Subcutaneous abdominal adipose tissue (tissue), 5 donors: ENCODE measurements around the gene ZNF202.
A peak's percentile ranks its signal among the peaks of the same experiment; 100 is the strongest.

Experiments
- H3K27ac ChIP-seq: one replicate; pipeline ENCODE4 v1.7.0; 2013; ENCODE audit warnings: low read depth, mild to moderate bottlenecking, inconsistent platforms, low read length, moderate library complexity
- H3K27me3 ChIP-seq, 5 donors: one replicate each; pipeline ENCODE4 v1.7.0; 2013; ENCODE audit warnings: low read length in 5 of 5, inconsistent platforms in 1 of 5; ENCODE audit not compliant: control insufficient read depth in 5 of 5, insufficient read depth in 4 of 5
- H3K36me3 ChIP-seq, 5 donors: one replicate each; pipeline ENCODE4 v1.7.0; 2013; ENCODE audit warnings: low read length in 5 of 5; ENCODE audit not compliant: control insufficient read depth in 5 of 5, insufficient read depth in 5 of 5
- H3K4me1 ChIP-seq, 5 donors: one replicate each; pipeline ENCODE4 v1.7.0; 2013; ENCODE audit warnings: low read length in 5 of 5, mild to moderate bottlenecking in 3 of 5, moderate library complexity in 1 of 5; ENCODE audit not compliant: control insufficient read depth in 5 of 5, insufficient read depth in 5 of 5
- H3K4me3 ChIP-seq, 5 donors: one replicate each; pipeline ENCODE4 v1.7.0; 2013; ENCODE audit warnings: low read length in 5 of 5, low read depth in 1 of 5
- H3K9ac ChIP-seq, 5 donors: one replicate each; pipeline ENCODE4 v1.7.0; 2013; ENCODE audit warnings: low read length in 5 of 5, mild to moderate bottlenecking in 4 of 5, moderate library complexity in 3 of 5
- H3K9me3 ChIP-seq, 5 donors: one replicate each; pipeline ENCODE4 v1.7.0; 2013; ENCODE audit warnings: low read length in 5 of 5; ENCODE audit not compliant: control insufficient read depth in 5 of 5
- donor health status: healthy.
- donor health status: healthy.
- donor health status: healthy.
- donor health status: healthy.
- donor health status: healthy.

The ZNF202 gene

DNA sequence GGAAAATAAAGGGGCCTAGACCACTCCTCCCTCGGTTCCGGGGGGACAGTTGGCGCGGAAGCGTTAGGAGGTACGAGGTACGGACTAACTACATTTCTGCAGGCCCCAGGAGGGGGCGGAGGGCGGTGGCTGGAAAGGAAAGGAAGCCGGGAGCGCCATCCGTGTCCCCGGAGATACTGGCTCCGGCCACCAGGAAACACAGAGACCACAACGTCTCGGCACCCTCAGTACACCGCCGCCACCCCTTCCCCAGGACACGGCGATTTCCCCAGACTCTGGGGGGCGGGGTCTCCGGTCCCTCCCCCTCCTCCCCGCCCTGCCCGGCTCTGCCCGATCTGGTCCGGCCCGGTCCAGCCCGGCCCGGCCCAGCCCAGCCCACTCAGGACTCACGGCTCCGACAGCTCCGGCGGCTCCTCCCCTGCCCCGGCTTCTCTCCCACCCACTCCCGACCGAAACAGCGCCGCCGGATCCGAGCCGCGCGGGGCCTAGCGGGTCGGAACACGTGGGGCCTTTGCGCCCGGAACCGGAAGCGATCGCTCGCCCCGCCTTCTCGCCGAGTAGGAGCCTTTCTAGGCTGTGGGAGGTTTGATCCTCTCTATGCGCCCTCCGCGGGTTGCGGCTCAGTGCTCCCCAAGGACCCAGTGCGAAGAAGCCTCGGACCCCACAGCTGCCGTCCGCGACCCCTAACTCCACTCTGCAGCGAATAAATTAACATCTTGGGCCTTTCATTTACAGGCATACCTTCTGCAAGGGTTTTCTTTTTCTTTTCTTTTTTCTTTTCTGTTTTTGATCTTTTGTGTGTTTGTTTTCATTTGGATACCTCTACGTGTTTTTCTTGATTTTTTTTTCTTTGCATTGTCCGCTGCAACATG is at the start of gene ZNF202:
Gene ZNF202 (minus strand): TSS at position 502 of the 872 bp plus-strand sequence. CDS start 10,772 bp downstream, outside the sequence.
- Histone ChIP-seq H3K4me3 (peak within 1 kb of the TSS; percentile 89 to 96 (median 91)), H3K27ac (peak within 1 kb of the TSS; percentile 68), H3K4me1 (peaks cover 0 to 26% (median 21%) of the 10 kb centered on the region in 5 donors), H3K9ac (peak within 1 kb of the TSS; percentile 75 to 97 (median 95)), H3K27me3 (peaks cover 0 to 4% (median 0%) of the 10 kb centered on the region in 5 donors), H3K9me3 (no peaks in the 10 kb centered on the region), H3K36me3 (peaks cover 0 to 10% (median 5%) of the 10 kb centered on the region in 5 donors)

DNA sequence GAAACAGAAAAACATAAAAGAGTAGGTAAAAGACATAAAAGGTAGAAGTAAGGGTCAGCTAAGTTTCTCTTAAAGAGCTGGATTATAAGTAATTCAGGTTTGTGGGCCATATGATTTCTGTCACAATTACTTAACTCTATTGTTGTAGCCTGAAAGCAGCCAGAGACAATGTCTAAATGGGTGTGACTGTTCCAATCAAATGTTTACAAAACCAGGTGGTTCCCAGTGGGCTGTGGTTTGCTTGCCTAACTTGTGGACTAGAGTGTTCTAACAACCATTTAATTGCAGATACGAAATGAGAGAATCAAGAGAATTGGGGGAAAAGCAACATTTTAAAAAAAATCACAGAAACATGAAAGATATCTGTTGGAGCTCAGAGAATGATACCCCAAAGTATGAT is 42.1 kb upstream of the ZNF202 start:
- Histone ChIP-seq H3K4me1 (no peaks in the 10 kb centered on the region), H3K27me3 (peaks cover 0 to under 1% (median 0%) of the 10 kb centered on the region in 5 donors), H3K36me3 (no peaks in the 10 kb centered on the region), H3K27ac (no peak overlapping the region), H3K9me3 (no peaks in the 10 kb centered on the region), H3K9ac (no peak overlapping the region), H3K4me3 (no peak overlapping the region)

DNA sequence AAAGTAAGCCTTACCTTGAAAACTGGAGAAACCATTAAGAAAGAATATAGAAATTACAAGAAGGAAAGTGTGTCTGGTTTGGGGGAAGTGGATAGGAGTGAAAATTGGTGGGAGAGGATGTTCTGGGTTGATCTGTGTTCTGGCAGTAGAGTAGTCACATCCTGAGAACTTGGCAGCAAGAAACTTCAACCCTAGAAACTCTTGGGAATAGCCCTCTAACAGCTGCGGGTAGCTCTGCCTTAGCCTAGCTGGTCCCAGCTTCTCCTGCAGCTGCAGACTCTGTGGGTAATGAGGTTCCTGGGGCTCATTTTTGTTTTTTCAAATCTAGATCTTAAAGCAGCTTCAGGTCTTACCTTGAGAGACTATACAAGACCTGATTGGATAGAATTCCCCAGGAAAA is 37.1 kb upstream of the ZNF202 start:
- Histone ChIP-seq H3K4me3 (no peak overlapping the region), H3K9ac (no peak overlapping the region), H3K27ac (no peak overlapping the region), H3K36me3 (no peaks in the 10 kb centered on the region), H3K4me1 (no peaks in the 10 kb centered on the region), H3K27me3 (peaks cover 0 to 2% (median 0%) of the 10 kb centered on the region in 5 donors), H3K9me3 (no peaks in the 10 kb centered on the region)

DNA sequence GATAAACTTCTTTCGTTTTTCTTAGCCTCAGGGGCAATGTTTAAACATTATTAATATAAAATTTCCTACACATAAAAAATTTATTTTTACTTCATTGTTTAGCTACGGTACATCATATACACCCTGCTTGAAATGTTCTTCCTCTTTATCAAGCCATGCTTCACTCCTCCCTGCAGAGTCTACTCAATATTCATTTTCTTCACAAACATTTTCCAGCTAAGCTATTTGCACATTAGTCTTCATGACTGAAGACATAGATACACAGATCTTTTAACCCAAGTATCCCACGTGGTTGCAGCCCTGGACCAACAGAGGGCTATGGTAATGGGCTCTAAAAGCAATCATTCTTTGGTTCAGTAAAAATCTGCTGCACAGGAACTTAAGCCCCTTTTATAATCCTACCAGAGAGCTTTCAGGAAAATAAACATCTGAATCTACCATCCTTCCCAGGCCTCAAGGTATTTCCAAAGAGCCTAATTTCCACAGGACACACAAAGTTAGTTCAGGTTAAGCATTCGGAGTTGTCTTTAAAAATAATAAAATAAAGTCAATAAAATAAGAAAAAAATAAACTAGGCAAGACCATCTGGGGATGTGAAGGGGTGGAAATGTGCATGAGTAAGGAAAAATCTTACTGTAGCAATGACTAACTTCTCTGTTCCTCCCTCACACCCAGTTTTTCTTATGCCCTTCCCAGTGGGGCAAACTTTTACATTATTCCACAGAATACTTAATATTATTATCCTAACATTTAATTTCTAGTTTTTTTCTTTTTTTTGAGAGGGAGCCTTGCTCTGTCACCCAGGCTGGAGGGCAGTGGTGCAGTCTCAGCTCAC is 34.5 kb upstream of the ZNF202 start:
- Histone ChIP-seq H3K9ac (no peak overlapping the region), H3K4me3 (no peak overlapping the region), H3K27ac (no peak overlapping the region), H3K9me3 (no peaks in the 10 kb centered on the region), H3K27me3 (peaks cover 0 to 2% (median 0%) of the 10 kb centered on the region in 5 donors), H3K4me1 (no peaks in the 10 kb centered on the region), H3K36me3 (no peaks in the 10 kb centered on the region)

DNA sequence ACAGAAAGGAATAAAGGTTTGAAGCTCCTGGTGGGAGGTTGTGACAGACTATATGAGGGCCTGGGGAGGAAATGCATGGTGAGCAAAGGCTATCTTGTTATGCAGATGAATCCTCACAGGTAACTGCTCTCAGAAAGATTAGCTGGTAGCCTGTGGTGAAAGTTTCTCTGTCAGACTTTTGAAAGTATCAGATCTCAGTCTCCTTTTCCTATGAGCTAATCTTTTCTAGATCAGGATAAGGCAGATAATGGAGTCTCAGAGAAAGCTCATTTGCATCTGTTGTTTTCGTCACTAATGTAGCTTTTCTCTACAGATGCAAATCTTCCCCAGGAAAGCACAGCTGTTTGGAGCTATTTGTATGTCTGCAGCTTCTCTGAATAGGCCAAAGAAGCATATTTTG is 33.8 kb upstream of the ZNF202 start:
- no peak overlapping the region for H3K9ac ChIP-seq

DNA sequence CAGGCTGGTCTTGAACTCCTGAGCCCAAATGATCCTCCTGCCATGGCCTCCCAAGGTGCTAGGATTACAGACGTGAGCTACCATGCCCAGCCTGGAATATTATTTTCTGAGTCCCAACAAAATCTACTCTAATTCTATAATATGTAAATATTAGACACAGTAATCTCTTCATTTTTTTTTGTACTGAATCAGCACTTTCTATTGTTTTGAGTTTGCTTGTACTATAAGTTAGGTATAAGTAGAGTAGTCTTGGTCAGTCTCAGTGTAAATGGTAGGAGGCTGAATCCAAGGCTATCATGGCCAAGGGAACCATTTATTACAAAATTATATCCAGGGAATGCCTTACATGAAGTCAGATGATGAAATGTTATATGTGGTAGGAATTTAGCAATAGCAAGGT is 32.5 kb upstream of the ZNF202 start:
- Histone ChIP-seq H3K9me3 (no peaks in the 10 kb centered on the region), H3K36me3 (no peaks in the 10 kb centered on the region), H3K27ac (no peak overlapping the region), H3K27me3 (peaks cover 0 to 2% (median 0%) of the 10 kb centered on the region in 5 donors), H3K9ac (no peak overlapping the region), H3K4me1 (no peaks in the 10 kb centered on the region), H3K4me3 (no peak overlapping the region)

More for the DNA sequence above, 33.8 kb upstream of the ZNF202 start:
- no peak overlapping the region for H3K4me3 ChIP-seq
- peaks cover 0 to 2% (median 0%) of the 10 kb centered on the region in 5 donors for H3K27me3 ChIP-seq
- H3K4me1 ChIP-seq, result no peaks in the 10 kb centered on the region
- no peaks in the 10 kb centered on the region for H3K36me3 ChIP-seq
- no peak overlapping the region for H3K27ac ChIP-seq
- no peaks in the 10 kb centered on the region for H3K9me3 ChIP-seq

DNA sequence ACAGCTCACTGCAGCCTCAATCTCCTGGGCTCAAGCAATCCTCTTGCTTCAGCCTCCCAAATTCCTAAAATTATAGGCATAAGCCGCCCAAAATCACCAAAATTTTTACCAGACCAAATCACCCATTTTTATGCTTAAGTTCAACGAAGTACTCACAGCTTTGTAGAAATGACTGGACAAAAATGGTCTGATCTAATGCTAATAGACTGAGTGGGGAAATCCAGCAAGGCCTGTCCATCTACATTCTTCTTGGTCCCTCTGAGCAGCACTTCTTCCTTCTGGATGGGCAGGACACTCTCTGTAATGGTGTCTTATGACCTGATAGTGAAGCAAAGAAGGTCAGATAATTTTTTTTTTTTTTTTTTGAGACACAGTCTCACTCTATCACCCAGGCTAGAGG is 31.6 kb upstream of the ZNF202 start:
- H3K36me3 ChIP-seq, result no peaks in the 10 kb centered on the region

DNA sequence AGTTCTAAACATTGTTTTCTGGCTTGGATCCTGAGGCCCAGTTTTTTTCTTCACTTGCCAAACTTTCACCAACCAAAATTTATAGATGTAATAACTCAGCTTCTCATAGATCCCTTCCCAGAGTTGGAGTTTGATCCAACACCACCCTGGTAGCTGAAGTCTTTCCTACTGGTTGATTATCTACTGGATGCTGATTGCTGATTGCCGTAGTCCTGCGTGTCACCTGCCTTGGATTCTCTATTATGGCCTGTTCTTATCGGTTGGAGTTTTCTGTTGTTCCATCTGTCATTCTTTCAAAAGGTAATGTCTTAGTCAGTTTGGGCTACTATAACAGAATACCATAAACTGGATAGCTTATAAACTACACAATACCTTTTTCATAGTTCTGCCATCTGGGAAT is 30.2 kb upstream of the ZNF202 start:
- H3K36me3 ChIP-seq, result no peaks in the 10 kb centered on the region
- no peaks in the 10 kb centered on the region for H3K4me1 ChIP-seq
- no peaks in the 10 kb centered on the region for H3K9me3 ChIP-seq
- H3K27me3 ChIP-seq, result no peaks in the 10 kb centered on the region
- H3K4me3 ChIP-seq, result no peak overlapping the region
- H3K27ac ChIP-seq, result no peak overlapping the region
- H3K9ac ChIP-seq, result no peak overlapping the region

More for the DNA sequence above, 31.6 kb upstream of the ZNF202 start:
- Histone ChIP-seq H3K9me3 (no peaks in the 10 kb centered on the region), H3K27ac (no peak overlapping the region), H3K27me3 (no peaks in the 10 kb centered on the region), H3K4me3 (no peak overlapping the region), H3K4me1 (no peaks in the 10 kb centered on the region), H3K9ac (no peak overlapping the region)

DNA sequence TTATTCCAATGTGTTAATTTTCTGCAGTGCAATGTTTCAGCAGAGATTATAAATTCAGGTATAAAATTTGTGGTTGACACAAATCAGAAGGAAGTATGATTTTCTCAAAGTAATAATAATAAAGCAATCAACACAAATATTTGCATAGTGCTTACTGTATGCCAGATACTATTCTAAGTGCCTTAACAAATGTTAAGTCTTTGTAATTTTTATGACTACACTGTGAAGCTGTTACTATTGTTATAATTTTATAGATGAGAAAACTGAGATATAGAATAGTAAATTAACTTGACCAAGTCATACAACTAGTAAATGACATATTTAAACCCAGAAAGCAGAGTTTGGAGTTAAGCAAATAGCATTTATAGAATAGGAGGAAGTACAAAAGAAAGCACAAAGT is 29.3 kb upstream of the ZNF202 start:
- no peak overlapping the region for H3K9ac ChIP-seq
- no peaks in the 10 kb centered on the region for H3K27me3 ChIP-seq
- no peaks in the 10 kb centered on the region for H3K4me1 ChIP-seq
- H3K9me3 ChIP-seq, result no peaks in the 10 kb centered on the region
- H3K27ac ChIP-seq, result no peak overlapping the region
- no peak overlapping the region for H3K4me3 ChIP-seq
- H3K36me3 ChIP-seq, result no peaks in the 10 kb centered on the region

DNA sequence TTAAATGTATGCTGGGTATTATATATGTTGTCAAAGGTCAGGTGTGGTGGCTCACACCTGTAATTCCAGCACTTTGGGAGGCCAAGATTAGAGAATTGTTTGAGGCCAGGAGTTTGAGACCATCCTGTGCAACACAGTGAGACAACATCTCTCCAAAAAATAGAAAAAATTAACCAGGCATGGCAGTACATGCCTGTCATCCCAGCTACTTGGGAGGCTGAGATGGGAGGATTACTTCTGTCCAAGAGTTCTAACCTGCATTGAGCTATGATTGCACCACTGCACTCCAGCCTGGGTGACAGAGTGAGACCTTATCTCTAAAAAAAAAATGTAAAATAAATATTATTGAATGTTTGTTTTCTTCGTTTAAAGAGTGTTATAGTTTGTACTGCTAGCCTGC is 24.1 kb upstream of the ZNF202 start:
- Histone ChIP-seq H3K4me1 (no peaks in the 10 kb centered on the region), H3K4me3 (no peak overlapping the region), H3K9me3 (peaks cover 10 to 14% (median 11%) of the 10 kb centered on the region in 5 donors), H3K36me3 (no peaks in the 10 kb centered on the region), H3K9ac (no peak overlapping the region), H3K27ac (no peak overlapping the region), H3K27me3 (no peaks in the 10 kb centered on the region)
